ENCODE measurements around the gene CDH16.
"Not testable (repeated sequence)": the region's sequence is repeated elsewhere in the genome, so short reads cannot be mapped to it uniquely, and the experiment has no call there.

Gene CDH16

GRCh38 chr16:66937725-66938337, 19.1 kb upstream of the CDH16 start:
- Histone ChIP-seq H3K9me3 (ENCODE audit: control insufficient read depth in 2 of 2, low read length in 2 of 2) (no peaks in the 10 kb centered on the region), H3K27me3 (ENCODE audit: control insufficient read depth in 2 of 2, insufficient read depth in 2 of 2, low read length in 2 of 2) (no peaks in the 10 kb centered on the region), H3K9ac (ENCODE audit: low read depth in 1 of 2, low read length in 2 of 2) (no peak overlapping the region), H3K4me1 (ENCODE audit: control insufficient read depth in 2 of 2, insufficient read depth in 2 of 2, low read length in 2 of 2) (peaks cover 35 to 41% of the 10 kb centered on the region in 2 donors), H3K4me3 (ENCODE audit: low read length in 2 of 2) (no peak overlapping the region), H3K27ac (ENCODE audit: low read depth in 2 of 2, low read length in 2 of 2) (peak overlapping the region; percentile 95), H3K36me3 (ENCODE audit: control insufficient read depth in 2 of 2, insufficient read depth in 2 of 2, low read length in 2 of 2) (peaks cover 53 to 56% of the 10 kb centered on the region in 2 donors)

- H3K9ac ChIP-seq (ENCODE audit: low read depth in 1 of 2, low read length in 2 of 2): peak overlapping the region; percentile 14 to 98
- H3K4me3 ChIP-seq (ENCODE audit: low read length in 2 of 2): peak overlapping the region; percentile 85 to 98
- peak overlapping the region; percentile 95 for H3K27ac ChIP-seq (ENCODE audit: low read depth in 2 of 2, low read length in 2 of 2)
- peaks cover 39 to 47% of the 10 kb centered on the region in 2 donors for H3K4me1 ChIP-seq (ENCODE audit: control insufficient read depth in 2 of 2, insufficient read depth in 2 of 2, low read length in 2 of 2)
- no peaks in the 10 kb centered on the region for H3K27me3 ChIP-seq (ENCODE audit: control insufficient read depth in 2 of 2, insufficient read depth in 2 of 2, low read length in 2 of 2)
- peaks cover 49 to 55% of the 10 kb centered on the region in 2 donors for H3K36me3 ChIP-seq (ENCODE audit: control insufficient read depth in 2 of 2, insufficient read depth in 2 of 2, low read length in 2 of 2)
- no peaks in the 10 kb centered on the region for H3K9me3 ChIP-seq (ENCODE audit: control insufficient read depth in 2 of 2, low read length in 2 of 2)
Observed at GRCh38 chr16:66936889-66937554, 18.3 kb upstream of the CDH16 start.

- peaks cover 39 to 47% of the 10 kb centered on the region in 2 donors for H3K4me1 ChIP-seq (ENCODE audit: control insufficient read depth in 2 of 2, insufficient read depth in 2 of 2, low read length in 2 of 2)
- H3K4me3 ChIP-seq (ENCODE audit: low read length in 2 of 2): peak overlapping the region; percentile 85 to 98
- H3K9me3 ChIP-seq (ENCODE audit: control insufficient read depth in 2 of 2, low read length in 2 of 2): no peaks in the 10 kb centered on the region
- no peaks in the 10 kb centered on the region for H3K27me3 ChIP-seq (ENCODE audit: control insufficient read depth in 2 of 2, insufficient read depth in 2 of 2, low read length in 2 of 2)
- peaks cover 44 to 54% of the 10 kb centered on the region in 2 donors for H3K36me3 ChIP-seq (ENCODE audit: control insufficient read depth in 2 of 2, insufficient read depth in 2 of 2, low read length in 2 of 2)
- peak overlapping the region; percentile 98 to 100 for H3K9ac ChIP-seq (ENCODE audit: low read depth in 1 of 2, low read length in 2 of 2)
- peak overlapping the region; percentile 95 for H3K27ac ChIP-seq (ENCODE audit: low read depth in 2 of 2, low read length in 2 of 2)
Observed at GRCh38 chr16:66936462-66936861, 17.8 kb upstream of the CDH16 start.

GRCh38 chr16:66935314-66936011, 16.8 kb upstream of the CDH16 start, which contains the start of gene CES2:
Gene CES2, plus strand, starts transcription at chr16:66935516. Its CDS starts 120 bp downstream, at chr16:66935636.
- Histone ChIP-seq H3K36me3 (ENCODE audit: control insufficient read depth in 2 of 2, insufficient read depth in 2 of 2, low read length in 2 of 2) (peaks cover 34 to 44% of the 10 kb centered on the region in 2 donors), H3K4me3 (ENCODE audit: low read length in 2 of 2) (peak within 1 kb of the TSS; percentile 85 to 98), H3K9me3 (ENCODE audit: control insufficient read depth in 2 of 2, low read length in 2 of 2) (no peaks in the 10 kb centered on the region), H3K9ac (ENCODE audit: low read depth in 1 of 2, low read length in 2 of 2) (peak within 1 kb of the TSS; percentile 98 to 100), H3K27me3 (ENCODE audit: control insufficient read depth in 2 of 2, insufficient read depth in 2 of 2, low read length in 2 of 2) (no peaks in the 10 kb centered on the region), H3K4me1 (ENCODE audit: control insufficient read depth in 2 of 2, insufficient read depth in 2 of 2, low read length in 2 of 2) (peaks cover 39 to 47% of the 10 kb centered on the region in 2 donors), H3K27ac (ENCODE audit: low read depth in 2 of 2, low read length in 2 of 2) (peak within 1 kb of the TSS; percentile 95)

GRCh38 chr16:66934839-66935313, 16.2 kb upstream of the CDH16 start:
- H3K4me1 ChIP-seq (ENCODE audit: control insufficient read depth in 2 of 2, insufficient read depth in 2 of 2, low read length in 2 of 2): peaks cover 39 to 47% of the 10 kb centered on the region in 2 donors
- H3K27ac ChIP-seq (ENCODE audit: low read depth in 2 of 2, low read length in 2 of 2): peak overlapping the region; percentile 95
- peak overlapping the region; percentile 98 to 100 for H3K9ac ChIP-seq (ENCODE audit: low read depth in 1 of 2, low read length in 2 of 2)
- H3K36me3 ChIP-seq (ENCODE audit: control insufficient read depth in 2 of 2, insufficient read depth in 2 of 2, low read length in 2 of 2): peaks cover 28 to 41% of the 10 kb centered on the region in 2 donors
- peak overlapping the region; percentile 85 to 98 for H3K4me3 ChIP-seq (ENCODE audit: low read length in 2 of 2)
- H3K9me3 ChIP-seq (ENCODE audit: control insufficient read depth in 2 of 2, low read length in 2 of 2); H3K27me3 ChIP-seq (ENCODE audit: control insufficient read depth in 2 of 2, insufficient read depth in 2 of 2, low read length in 2 of 2): not testable (repeated sequence)

GRCh38 chr16:66934138-66934838, 15.6 kb upstream of the CDH16 start, which contains the start of gene CIAO2B:
Gene CIAO2B, minus strand, starts transcription at chr16:66934402. Its CDS starts 38 bp downstream, at chr16:66934364.
- Histone ChIP-seq H3K27ac (ENCODE audit: low read depth in 2 of 2, low read length in 2 of 2) (peak within 1 kb of the TSS; percentile 95), H3K27me3 (ENCODE audit: control insufficient read depth in 2 of 2, insufficient read depth in 2 of 2, low read length in 2 of 2) (no peaks in the 10 kb centered on the region), H3K9me3 (ENCODE audit: control insufficient read depth in 2 of 2, low read length in 2 of 2) (no peaks in the 10 kb centered on the region), H3K9ac (ENCODE audit: low read depth in 1 of 2, low read length in 2 of 2) (peak within 1 kb of the TSS; percentile 98 to 100), H3K4me1 (ENCODE audit: control insufficient read depth in 2 of 2, insufficient read depth in 2 of 2, low read length in 2 of 2) (peaks cover 39 to 47% of the 10 kb centered on the region in 2 donors), H3K4me3 (ENCODE audit: low read length in 2 of 2) (peak within 1 kb of the TSS; percentile 85 to 98), H3K36me3 (ENCODE audit: control insufficient read depth in 2 of 2, insufficient read depth in 2 of 2, low read length in 2 of 2) (peaks cover 23 to 35% of the 10 kb centered on the region in 2 donors)

GRCh38 chr16:66933776-66934137, 15.1 kb upstream of the CDH16 start:
- no peaks in the 10 kb centered on the region for H3K9me3 ChIP-seq (ENCODE audit: control insufficient read depth in 2 of 2, low read length in 2 of 2)
- peaks cover 18 to 30% of the 10 kb centered on the region in 2 donors for H3K36me3 ChIP-seq (ENCODE audit: control insufficient read depth in 2 of 2, insufficient read depth in 2 of 2, low read length in 2 of 2)
- peak overlapping the region; percentile 85 to 98 for H3K4me3 ChIP-seq (ENCODE audit: low read length in 2 of 2)
- no peaks in the 10 kb centered on the region for H3K27me3 ChIP-seq (ENCODE audit: control insufficient read depth in 2 of 2, insufficient read depth in 2 of 2, low read length in 2 of 2)
- H3K4me1 ChIP-seq (ENCODE audit: control insufficient read depth in 2 of 2, insufficient read depth in 2 of 2, low read length in 2 of 2): peaks cover 39 to 47% of the 10 kb centered on the region in 2 donors
- H3K27ac ChIP-seq (ENCODE audit: low read depth in 2 of 2, low read length in 2 of 2): peak overlapping the region; percentile 95
- H3K9ac ChIP-seq (ENCODE audit: low read depth in 1 of 2, low read length in 2 of 2): peak overlapping the region; percentile 92 to 98

GRCh38 chr16:66932076-66932475, 13.4 kb upstream of the CDH16 start:
- Histone ChIP-seq H3K9me3 (ENCODE audit: control insufficient read depth in 2 of 2, low read length in 2 of 2) (no peaks in the 10 kb centered on the region), H3K27me3 (ENCODE audit: control insufficient read depth in 2 of 2, insufficient read depth in 2 of 2, low read length in 2 of 2) (no peaks in the 10 kb centered on the region), H3K27ac (ENCODE audit: low read depth in 2 of 2, low read length in 2 of 2) (no peak overlapping the region), H3K4me1 (ENCODE audit: control insufficient read depth in 2 of 2, insufficient read depth in 2 of 2, low read length in 2 of 2) (peaks cover 28 to 33% of the 10 kb centered on the region in 2 donors), H3K4me3 (ENCODE audit: low read length in 2 of 2) (no peak overlapping the region), H3K36me3 (ENCODE audit: control insufficient read depth in 2 of 2, insufficient read depth in 2 of 2, low read length in 2 of 2) (peaks cover 4 to 19% of the 10 kb centered on the region in 2 donors), H3K9ac (ENCODE audit: low read depth in 1 of 2, low read length in 2 of 2) (no peak overlapping the region)

GRCh38 chr16:66931665-66932064, 13.0 kb upstream of the CDH16 start:
- H3K4me1 ChIP-seq (ENCODE audit: control insufficient read depth in 2 of 2, insufficient read depth in 2 of 2, low read length in 2 of 2): peaks cover 26 to 29% of the 10 kb centered on the region in 2 donors
- no peak overlapping the region for H3K27ac ChIP-seq (ENCODE audit: low read depth in 2 of 2, low read length in 2 of 2)
- H3K9ac ChIP-seq (ENCODE audit: low read depth in 1 of 2, low read length in 2 of 2): no peak overlapping the region
- no peaks in the 10 kb centered on the region for H3K27me3 ChIP-seq (ENCODE audit: control insufficient read depth in 2 of 2, insufficient read depth in 2 of 2, low read length in 2 of 2)
- H3K9me3 ChIP-seq (ENCODE audit: control insufficient read depth in 2 of 2, low read length in 2 of 2): no peaks in the 10 kb centered on the region
- peaks cover 4 to 15% of the 10 kb centered on the region in 2 donors for H3K36me3 ChIP-seq (ENCODE audit: control insufficient read depth in 2 of 2, insufficient read depth in 2 of 2, low read length in 2 of 2)
- H3K4me3 ChIP-seq (ENCODE audit: low read length in 2 of 2): no peak overlapping the region
